HS-27A (cell line): ENCODE results near the gene KRT3.

ENCODE experiments used
- DNase-seq: peaks from one replicate; pipeline ENCODE4 v3.0.0-alpha.2; 2012; ENCODE audit warnings: low read depth, missing footprints

The KRT3 gene

DNA sequence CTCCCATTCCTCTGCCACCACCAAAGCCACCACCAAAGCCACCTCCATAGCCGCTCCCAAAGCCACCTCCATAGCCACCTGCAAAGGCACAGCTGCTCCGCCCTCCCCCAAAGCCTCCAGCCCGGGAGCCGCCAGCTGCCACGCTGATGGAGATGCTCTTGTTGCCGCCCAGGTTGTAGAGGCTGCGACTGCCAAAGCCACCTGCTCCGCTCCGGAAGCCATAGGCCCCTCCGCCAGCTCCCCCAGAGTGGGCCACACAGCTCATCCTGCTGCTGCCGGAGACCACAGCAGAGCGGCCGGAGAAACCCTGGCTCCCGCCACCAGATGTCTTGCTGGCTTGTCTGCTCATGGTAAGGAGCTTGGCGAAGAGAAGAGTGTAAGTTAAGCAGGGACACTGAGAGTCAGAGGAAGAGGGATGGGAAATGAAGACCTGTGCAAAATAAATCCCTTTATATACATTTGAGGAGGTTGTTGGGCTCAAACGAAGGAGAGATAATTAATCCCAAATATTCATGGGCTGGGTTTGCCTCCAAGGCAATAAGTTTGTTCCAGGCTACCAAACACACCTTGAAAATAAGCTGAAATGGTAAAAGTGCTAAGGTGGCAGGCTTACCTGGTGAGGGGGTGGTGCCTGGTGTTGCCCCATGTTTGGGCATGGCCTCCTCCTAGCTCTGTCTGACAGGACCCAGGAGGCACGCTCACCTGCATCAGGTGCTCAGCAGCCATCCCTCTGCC, at the start of gene KRT3:
Gene KRT3 (minus strand): TSS at position 424 of the 735 bp plus-strand sequence. CDS start 75 bp downstream, at position 349.
- no peak for DNase-seq

DNA sequence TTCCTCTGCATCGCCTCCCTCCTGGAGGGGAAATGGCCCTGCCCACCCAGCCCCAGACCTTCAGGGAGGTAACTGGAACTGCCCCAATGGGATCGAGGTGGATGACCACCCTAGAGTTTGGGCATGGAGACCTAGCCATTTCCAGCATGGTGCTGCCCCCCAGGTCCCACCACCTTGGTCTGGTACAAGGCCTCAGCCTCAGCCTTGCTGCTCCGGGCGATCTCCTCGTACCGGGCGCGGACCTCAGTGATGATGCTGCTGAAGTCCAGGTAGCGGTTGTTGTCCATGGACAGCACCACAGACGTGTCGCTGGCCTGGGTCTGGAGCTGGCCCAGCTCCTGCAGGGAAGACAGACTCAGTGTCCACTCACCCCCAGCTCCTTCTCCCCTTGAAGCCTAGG, 48.5 kb upstream of the KRT3 start:
- no peak for DNase-seq

DNA sequence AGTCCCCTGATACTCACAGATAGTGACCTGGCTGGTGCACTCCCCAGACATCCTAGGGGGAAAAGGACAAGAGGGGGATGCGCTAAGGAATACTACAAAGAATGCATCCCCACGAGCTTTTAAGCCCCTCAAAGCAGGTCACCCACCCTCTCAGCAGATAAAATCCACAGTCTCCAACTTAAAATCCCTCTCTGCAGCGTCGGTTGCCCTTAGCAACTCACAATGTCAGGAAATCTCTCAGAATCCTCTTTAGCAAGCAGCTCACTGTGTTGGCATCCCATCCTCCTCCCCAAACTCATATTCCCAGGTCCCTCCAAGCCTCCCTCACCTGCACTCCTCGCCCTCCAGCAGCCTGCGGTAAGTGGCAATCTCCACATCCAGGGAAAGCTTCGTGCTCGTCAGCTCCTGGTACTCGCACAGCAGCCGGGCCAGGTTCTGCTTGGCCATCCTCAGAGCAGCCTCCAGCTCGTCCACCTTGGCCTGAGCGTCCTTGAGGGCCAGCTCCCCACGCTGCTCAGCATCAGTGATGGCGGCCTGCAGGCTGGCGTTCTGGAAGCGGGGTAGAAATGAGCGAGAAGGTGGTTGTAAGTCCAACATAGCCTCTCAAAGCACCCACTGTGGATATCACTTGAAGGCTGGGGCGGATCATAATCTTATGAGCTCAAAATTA, 43.7 kb upstream of the KRT3 start:
- no peak for DNase-seq

DNA sequence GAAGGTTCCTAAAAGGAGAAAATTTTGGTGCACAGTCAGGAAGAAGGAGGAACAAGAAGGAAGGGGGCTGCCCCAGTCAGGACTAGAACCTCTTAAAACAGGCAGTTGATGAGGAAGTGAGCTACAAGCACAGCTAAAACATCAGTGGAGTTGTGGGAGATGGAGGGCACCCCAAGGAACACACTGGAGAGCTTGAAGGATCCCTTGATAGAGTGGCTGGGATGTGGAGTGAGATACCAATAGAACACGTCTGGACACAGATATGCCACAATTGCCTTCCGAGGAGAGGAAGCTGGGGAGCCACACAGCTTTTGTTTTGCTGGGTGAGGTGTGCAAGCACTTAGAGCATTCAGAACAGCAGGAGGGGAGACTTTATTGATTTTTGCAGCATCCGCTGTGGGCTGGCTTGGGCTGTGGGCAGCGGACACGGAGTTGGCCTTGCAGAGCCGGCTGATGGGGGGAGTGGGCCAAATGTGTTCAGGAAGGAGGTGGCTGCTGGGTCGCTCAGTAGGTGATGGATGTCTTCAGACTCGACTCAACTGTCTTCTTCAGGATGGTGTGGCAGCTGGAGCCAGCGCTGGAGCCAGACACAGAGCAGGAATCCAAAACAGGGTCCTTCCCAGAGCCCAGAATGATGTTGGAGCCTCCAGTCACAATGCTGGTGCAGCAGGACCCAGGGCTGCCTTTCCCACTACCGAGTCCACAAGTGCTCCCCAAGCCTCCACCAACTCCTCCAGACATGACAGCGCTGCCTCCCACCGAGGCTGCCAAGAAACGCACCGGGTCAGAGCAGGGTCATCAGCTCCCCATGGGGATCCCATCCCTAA, 42.9 kb upstream of the KRT3 start:
- no peak for DNase-seq

DNA sequence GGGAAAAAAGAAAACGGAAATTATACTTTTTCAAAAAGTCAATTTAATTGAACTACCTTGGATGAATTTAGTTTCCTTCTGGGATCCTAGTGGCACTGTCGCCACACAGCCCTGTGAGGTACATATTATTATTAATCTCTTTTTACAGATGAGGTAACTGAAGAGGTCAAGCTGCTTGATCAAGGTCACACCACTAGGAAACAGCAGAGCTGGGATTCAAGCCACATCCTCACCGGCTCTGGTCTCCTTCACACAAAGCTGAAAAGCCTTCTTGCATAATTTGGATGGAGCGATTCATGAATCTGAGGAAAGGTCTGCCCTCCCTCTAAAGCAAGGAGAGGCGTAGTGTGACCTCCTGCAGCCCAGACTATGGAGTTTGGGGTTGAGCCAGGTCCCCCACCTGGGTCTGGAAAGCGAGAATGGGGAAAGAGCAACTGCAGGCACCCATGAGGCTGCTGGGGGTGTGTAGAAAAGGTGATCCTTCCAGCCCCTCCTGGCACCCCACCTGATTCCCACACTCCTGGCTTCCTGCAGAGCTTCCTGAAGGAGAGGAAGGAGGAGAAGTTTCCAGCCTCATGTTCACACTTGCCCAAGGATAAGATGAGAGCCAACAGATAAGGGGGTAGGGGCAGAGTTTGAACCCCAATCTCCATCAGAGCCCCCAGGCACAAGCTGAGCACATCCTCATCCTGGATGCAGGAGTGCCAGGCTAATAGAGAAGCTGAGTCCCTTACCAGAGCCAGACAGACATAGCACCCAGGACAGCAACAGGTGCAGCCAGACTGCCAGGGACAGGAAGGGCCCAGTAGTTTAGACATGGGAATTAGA, 42.1 kb upstream of the KRT3 start:
- no peak for DNase-seq

DNA sequence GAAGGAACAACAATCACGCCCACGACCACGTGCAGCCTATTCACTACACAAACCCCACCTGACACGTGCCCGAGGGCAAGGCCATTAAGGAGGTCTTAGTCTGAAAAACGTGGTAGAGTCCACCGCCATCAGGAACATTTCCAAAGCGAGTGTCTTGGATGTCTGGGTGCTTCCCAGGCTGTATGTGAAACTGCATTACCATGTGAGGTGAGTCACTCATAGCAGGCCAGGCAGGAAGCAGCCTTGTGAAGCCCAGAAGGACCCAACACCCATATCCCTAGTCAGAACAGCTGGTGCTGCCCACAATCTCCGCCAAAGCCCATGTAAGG, 41.5 kb upstream of the KRT3 start:
- no peak for DNase-seq

DNA sequence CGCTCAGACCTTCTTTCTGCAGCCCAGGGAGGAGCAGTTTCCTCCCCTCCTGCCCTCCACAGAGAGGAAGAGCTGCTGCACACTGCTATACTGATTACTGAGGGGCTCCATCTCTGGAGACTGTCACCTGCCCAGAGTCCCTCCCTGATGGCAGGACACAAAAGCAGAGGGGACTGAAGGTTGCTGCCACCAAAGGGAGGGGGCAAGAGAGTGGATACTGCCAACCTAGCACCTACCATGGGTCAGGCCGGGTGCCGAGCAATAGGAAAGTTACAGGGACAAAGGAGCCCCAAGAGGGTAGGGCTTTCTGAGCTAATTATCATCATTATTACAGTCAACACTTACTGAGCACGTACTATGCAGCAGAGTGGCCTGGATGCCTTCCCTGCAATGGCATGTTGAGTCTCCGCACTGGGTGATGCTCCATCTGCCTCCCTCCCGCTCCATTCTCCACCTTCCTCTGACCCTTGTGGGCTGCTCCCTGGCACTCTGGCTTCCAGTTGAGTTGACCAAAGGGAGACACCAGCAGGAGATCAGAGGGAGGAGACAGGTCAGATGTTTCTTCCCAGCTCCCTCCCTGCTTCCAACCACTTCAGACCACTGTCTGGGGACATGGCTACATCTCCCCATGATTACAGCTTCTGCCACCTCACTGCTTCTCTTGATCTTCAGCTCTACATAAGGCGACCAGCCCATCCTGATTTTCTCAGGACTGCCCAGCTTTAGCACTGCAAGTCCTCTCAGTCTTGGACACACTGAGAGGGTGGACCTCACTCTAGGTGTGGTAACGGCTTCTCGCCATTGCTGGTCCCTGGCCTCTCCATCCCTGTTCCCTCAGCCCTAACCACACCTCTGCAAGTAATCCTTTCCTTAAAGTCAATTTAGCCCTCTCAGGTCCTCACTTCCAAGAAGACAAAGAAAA, 40.8 kb upstream of the KRT3 start:
- DNase-seq, result no peak

DNA sequence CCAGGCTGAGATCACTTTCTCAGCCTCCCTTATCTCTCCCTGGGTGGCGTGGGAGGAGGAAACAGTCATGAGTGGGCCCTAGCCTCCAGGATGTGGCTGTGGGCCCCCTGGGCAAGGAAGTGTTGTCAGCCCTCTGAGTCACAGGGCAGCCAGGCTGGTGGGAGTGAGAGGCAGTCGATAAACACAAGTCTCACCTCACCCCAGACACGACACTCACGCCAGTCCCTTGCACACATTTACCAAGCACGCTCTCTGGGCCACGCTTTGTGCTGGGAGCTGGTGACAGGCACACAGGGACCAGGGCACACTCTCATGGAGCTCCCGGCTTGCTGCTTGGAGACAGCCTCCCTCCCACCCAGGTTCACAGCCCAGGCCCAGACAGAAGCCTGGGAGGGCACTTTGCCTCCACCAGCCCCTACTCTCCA, 40.1 kb upstream of the KRT3 start:
- no peak for DNase-seq

DNA sequence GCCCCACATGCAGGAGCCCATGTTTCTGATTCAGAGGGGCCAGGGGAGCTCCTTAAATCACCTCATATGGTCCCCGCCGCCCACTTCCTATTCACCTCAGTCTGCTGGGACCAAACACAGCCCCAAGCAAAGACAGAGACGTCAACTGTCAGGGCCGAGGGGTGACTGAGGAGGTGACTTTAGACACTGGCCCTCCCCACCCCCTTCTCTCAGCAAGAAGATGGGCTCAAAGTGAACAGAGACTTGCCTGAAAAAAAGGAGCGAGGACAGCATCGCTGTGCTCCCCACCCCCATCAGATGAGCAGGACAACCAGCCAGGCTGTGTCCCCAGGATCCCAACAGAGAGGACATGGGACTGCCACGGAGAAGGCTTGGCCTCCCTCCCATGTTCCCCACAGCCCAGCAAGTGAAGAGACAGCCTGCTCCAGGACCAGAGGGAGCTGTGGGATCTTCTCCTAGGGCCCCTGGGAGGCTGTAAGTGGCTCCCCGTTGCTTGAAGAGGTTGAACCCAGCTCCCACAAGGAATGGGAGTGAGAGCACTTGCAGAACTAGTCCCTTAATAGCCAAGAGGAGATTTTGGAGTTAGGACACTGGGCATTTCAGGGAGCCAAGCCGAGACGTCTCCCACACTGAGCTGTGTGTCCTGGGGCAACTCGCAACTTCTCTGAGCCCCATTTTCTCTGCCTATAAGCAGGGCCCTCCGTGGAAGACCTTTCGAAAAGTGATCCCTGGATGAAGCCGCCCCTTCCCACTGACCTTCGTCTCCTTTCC, 39.5 kb upstream of the KRT3 start:
- DNase-seq, result no peak

DNA sequence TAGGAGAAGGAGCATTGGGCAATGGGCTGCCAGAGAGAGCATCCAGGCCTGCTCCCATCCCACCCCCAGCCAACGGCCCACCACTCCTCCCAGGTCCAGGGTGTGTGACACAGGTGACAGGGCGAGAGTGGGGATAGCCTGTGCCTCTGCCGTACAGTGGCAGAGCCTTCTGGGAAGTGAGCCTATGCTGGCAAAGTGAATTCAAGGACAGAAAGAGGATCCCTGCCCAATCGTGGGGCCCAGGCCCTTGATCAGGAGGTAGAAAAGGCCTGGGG, 38.7 kb upstream of the KRT3 start:
- DNase-seq, result no peak

DNA sequence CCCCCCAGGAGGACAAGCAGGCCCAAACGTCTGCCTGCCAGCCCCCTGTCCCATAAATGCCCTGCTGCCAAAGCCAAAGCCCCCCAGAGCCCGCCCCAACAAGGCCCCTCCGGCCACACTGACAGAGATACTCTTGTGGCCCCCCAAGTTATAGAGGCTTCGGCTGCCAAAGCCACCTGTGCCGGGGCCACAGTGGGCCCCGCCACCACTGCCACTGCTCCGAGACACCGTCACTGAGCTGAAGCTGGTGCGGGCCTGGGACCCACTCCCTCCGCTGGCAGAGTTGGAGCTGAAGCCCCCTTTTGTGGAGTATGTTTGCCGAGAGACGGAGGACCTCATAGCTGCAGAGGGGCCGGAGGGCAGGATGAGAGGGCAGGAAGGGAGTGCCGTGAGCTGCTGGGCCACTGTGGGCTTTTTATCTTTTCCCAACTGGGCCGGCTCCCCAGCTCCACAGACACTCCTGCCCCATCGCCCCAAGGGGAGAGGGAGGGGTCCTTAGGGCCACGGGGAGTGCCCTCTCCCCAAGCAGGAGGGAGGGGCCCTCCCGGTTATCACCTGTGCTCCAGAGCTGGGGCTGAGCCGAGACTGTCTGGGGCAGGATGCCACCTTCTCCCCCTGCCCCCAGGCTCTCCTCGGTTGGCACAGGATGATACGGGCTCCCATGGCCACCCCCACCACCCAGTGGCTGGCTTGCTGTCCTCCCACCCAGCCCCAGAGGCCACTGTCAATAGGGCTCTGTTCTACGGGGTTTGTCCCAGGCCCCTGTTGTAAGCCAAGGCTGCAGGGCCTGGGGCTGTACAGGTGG, 38.2 kb upstream of the KRT3 start, which contains the start of gene KRT79:
Gene KRT79 (minus strand): TSS at position 390 of the 805 bp plus-strand sequence. CDS start 51 bp downstream, at position 339.
- DNase-seq, result no peak

DNA sequence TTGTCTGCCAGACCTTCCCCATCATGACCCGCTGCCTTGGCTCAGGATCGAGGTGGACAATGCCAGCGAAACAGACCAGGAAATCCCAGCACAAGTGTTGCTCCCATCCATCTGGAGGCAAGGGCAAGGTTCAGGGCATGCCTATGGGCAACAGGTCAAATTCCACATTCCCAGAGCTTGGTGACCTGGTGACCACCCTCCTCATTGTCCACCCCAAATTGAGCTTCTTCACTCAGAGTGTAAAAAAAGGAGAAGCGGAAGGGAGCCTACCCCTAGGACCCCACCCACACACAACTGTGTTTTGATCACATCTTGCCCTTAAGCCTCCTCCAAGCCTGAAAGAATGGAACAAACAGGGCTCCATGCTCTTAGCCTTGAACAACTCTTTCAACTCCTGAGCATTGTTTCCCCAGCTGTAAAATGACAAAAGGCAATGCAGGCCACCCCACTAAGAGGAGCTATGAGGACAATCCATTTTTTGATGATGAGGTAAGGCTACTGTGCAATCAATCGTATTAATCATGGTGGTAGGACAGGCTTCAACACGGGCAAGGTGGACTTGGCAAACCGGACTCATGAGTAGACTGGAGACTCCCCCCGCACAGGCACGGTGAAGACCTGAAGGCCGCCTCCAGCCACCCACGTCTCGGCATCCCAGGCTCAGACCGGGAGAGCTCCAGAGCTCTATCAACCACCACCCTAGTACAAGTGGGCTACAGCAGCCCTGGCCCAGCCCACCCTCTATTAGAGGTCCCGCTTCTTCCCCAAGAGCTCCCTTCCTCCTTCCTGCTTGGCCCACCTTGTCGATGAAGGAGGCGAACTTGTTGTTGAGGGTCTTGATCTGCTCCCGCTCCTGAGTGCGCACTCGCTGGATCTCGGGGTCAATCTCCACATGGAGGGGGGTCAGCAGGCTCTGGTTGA, 37.3 kb upstream of the KRT3 start:
- DNase-seq, result no peak

DNA sequence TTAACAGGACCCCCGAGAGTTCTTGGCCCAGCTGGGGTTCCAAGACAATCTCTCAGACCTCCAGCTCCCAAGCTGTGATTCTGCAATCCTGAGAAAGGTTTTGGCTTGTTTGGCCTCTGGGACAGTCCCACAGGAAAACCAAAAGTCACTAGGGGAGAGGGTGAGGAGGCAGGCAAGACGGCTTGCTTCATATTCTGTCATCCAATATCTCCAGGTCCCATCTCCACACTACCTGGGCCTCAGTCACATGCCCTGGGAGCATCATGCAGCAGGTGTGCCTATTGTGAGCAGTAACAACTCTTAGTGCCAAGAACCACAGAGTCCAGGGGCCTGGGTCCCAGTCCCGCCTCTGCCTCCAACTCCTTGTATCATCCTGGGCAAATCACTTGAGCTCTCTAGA, 36.5 kb upstream of the KRT3 start:
- no peak for DNase-seq

DNA sequence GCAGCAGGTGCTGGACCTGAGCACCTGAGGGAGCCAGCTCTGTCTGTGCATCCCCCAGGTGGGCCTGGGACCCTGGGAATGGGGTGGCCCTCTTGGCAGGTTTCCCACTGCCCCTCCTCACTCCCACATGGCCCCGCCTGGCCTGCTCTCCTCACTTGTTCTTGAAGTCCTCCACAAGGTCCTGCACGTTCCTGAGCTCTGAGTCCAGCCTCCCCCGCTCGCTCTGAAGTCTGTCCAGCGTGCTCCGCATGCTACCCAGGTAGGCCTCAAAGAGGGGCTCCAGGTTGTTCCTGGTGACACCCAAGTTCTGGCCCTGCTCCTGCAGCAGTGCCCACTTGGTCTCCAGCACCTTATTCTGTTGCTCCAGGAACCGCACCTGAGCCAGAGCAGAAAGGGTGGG, 35.3 kb upstream of the KRT3 start:
- DNase-seq, result no peak

DNA sequence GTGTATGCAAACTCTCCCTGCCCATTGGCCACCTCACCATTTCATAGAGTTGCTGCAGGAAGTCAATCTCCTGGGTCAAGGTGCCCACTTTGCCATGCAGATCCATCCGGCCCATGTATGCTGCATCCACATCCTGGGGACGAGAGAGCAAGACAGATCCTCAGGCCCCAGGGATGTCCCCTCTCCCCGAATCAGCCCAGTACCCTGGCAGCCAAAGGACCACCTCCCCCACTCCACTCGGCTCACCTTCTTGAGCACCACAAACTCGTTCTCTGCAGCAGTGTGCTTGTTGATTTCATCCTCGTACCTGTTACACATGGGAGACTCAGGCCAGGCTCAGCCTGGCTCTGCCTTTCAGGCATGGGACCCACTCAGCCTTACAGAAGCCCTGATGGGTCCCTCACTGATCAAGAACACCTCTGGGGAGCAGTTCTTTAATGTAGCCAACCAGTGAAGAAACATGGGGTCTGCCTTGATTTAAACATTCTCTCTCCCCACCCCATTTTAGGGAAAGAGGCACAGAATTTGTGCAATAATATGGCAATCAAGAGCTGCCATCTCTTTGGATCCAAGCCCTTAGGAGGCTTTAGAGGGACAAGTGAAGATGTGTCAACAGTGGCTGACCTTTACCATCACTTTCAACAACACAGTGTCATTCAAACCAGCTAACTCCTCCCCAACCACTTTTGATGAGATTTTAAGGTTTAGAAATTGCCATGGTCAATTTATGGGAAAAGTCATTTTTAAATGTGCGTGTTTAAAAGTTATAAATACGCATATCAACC, 34.3 kb upstream of the KRT3 start:
- no peak for DNase-seq

DNA sequence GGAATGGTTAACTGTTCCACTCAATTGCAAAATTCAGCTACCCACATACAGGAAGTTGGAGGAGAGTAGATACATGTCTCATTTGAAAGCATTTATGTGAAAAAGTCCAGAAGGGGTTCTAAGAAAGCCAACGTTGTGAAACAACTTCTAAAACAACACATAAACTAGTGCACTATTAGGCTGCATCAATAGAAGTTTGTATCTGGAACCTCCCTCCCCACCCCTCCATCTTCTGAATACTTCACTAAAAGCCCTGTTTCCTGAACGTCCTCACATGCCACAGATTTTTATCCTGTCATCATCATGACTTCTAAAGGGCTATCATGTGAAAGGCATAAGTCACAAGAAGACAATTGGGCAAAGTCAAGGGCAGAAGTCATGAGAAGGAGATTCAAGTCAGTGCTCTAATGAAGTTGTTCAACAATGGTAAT, 32.7 kb upstream of the KRT3 start:
- DNase-seq, result no peak

DNA sequence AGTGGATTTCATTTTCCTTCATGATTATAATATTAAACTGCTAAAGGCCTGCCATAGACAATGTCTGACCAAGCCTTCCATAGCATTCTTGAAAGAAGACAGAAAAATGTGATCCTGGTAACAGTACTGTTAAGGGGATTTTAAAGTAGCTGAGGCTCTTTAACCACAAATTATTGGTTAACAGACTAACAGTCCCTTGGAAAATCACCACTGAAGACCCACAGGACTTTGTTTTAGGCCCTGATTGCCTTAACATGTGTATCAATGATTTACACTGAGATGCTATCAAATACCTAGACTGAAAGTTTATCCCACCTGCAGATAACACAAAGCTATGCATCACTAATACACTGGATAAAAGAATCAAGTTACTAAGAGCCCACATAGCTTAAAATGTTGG, 32.2 kb upstream of the KRT3 start:
- DNase-seq, result no peak
